ENCODE data around the gene MATCAP1.

GRCh38 chr16:67199808-67200198, 16.0 kb upstream of the MATCAP1 start:
- TF ChIP-seq CTCF (IDR thresholded peaks at IDR 0.05; ENCODE audit: low read depth, low read length): no peak
- no peak for TF ChIP-seq POLR2A (IDR thresholded peaks at IDR 0.05; ENCODE audit: extremely low read depth, insufficient read length)
- TF ChIP-seq, protein P1, sequence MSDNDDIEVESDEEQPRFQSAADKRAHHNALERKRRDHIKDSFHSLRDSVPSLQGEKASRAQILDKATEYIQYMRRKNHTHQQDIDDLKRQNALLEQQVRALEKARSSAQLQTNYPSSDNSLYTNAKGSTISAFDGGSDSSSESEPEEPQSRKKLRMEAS (IDR thresholded peaks at IDR 0.05; ENCODE audit: low read depth, low read length): no peak

Measured in NB4 (cell line).